Neural progenitor cell (in vitro differentiated cells): ENCODE results near the gene CD40. TPM values are rescaled to one million over a fixed set of nuclear protein-coding genes. Genes with fewer than 3 reads are reported as not detected.

Source experiments
- DNase-seq: peaks from one replicate; pipeline ENCODE4 v3.0.0-alpha.2; 2016; ENCODE audit warnings: low spot score
- H2AFZ ChIP-seq: fragments of 200-600 bp; sonication (generic); replicated peaks from 2 replicates; pipeline ENCODE4 v1.6.1; 2016; ENCODE audit warnings: antibody characterized with exemption
- H3F3A ChIP-seq: fragments of 200-600 bp; sonication (generic); 2 replicates; pipeline ENCODE4 v1.6.1; 2016; ENCODE audit warnings: antibody characterized with exemption, low read depth
- H3K27ac ChIP-seq: fragments of 200-600 bp; sonication (generic); 2 replicates; pipeline ENCODE4 v1.5.1; 2016; ENCODE audit warnings: mild to moderate bottlenecking
- H3K27me3 ChIP-seq: fragments of 200-600 bp; sonication (generic); 2 replicates; pipeline ENCODE4 v1.6.1; 2016; ENCODE audit warnings: mild to moderate bottlenecking, moderate library complexity
- H3K36me3 ChIP-seq: fragments of 200-600 bp; sonication (generic); 2 replicates; pipeline ENCODE4 v1.5.1; 2016
- H3K4me1 ChIP-seq: fragments of 200-600 bp; sonication (generic); 2 replicates; pipeline ENCODE4 v1.6.1; 2016; ENCODE audit warnings: mixed run types
- H3K4me2 ChIP-seq: fragments of 200-600 bp; sonication (generic); 2 replicates; pipeline ENCODE4 v1.6.1; 2016
- H3K4me3 ChIP-seq: fragments of 200-600 bp; sonication (generic); 2 replicates; pipeline ENCODE4 v1.5.1; 2016
- H3K79me2 ChIP-seq: fragments of 200-600 bp; sonication (generic); 2 replicates; pipeline ENCODE4 v1.6.1; 2016; ENCODE audit warnings: low read depth
- H3K9ac ChIP-seq: fragments of 200-600 bp; sonication (generic); 2 replicates; pipeline ENCODE4 v1.6.1; 2016
- H3K9me3 ChIP-seq: fragments of 200-600 bp; sonication (generic); 2 replicates; pipeline ENCODE4 v1.5.1; 2016; ENCODE audit warnings: low read depth
- H4K20me1 ChIP-seq: fragments of 200-600 bp; sonication (generic); 2 replicates; pipeline ENCODE4 v1.6.1; 2016; ENCODE audit warnings: low read depth
- H3K27ac Mint-ChIP-seq: 3 replicates; pipeline ENCODE4 v1.8.0; 2021; ENCODE audit warnings: mixed read lengths
- H3K27me3 Mint-ChIP-seq: 2 replicates; pipeline ENCODE4 v1.8.0; 2022; ENCODE audit warnings: low read depth, mild to moderate bottlenecking, inconsistent platforms, moderate library complexity, mixed read lengths; ENCODE audit not compliant: insufficient read depth
- H3K36me3 Mint-ChIP-seq: 3 replicates; pipeline ENCODE4 v1.8.0; 2021; ENCODE audit warnings: mixed read lengths
- H3K4me1 Mint-ChIP-seq: 3 replicates; pipeline ENCODE4 v1.8.0; 2021; ENCODE audit warnings: mixed read lengths
- H3K4me3 Mint-ChIP-seq: 3 replicates; pipeline ENCODE4 v1.8.0; 2021; ENCODE audit warnings: mild to moderate bottlenecking, moderate library complexity, mixed read lengths
- H3K9me3 Mint-ChIP-seq: 3 replicates; pipeline ENCODE4 v1.8.0; 2020; ENCODE audit warnings: mixed read lengths
- CTCF ChIP-seq: fragments of 200-600 bp; sonication (generic); IDR thresholded peaks from 2 replicates; pipeline ENCODE4 v1.5.1; 2017; ENCODE audit warnings: antibody characterized with exemption, mild to moderate bottlenecking
- EZH2 ChIP-seq: fragments of 200-600 bp; sonication (generic); IDR thresholded peaks from 2 replicates; pipeline ENCODE4 v1.6.1; 2017; ENCODE audit warnings: antibody characterized with exemption, mild to moderate bottlenecking, moderate library complexity
- EZH2phosphoT487 ChIP-seq: fragments of 200-600 bp; sonication (generic); IDR thresholded peaks from 2 replicates; pipeline ENCODE4 v1.6.1; 2017; ENCODE audit warnings: antibody characterized with exemption
- total RNA-seq: library from RNA; depleted of rRNA; stranded (reverse); fragments of >200 nt; gene quantifications from 2 replicates; pipeline ENCODE4 v1.2.3, GENCODE V29; 2015; ENCODE audit warnings: low replicate concordance

The CD40 gene
- total RNA-seq, 1 donor from 2014 or later: 11.0 TPM

GRCh38 chr20:46156065-46156464 lies 38.0 kb downstream of the CD40 start:
- DNase-seq: no peak
- H3F3A ChIP-seq: peaks cover 4% of the 10 kb centered on the region
- H3K4me2 ChIP-seq: no peak overlapping the region
- peaks cover 20% of the 10 kb centered on the region for H3K4me1 ChIP-seq
- H3K36me3 ChIP-seq: no peaks in the 10 kb centered on the region
- no peak overlapping the region for H3K27ac Mint-ChIP-seq
- no peaks in the 10 kb centered on the region for H3K36me3 Mint-ChIP-seq
- no peaks in the 10 kb centered on the region for H3K79me2 ChIP-seq
- H3K4me1 Mint-ChIP-seq: peaks cover 21% of the 10 kb centered on the region
- H3K4me3 ChIP-seq: no peak overlapping the region
- TF ChIP-seq EZH2: no peak
- H4K20me1 ChIP-seq: no peaks in the 10 kb centered on the region
- no peaks in the 10 kb centered on the region for H3K27me3 ChIP-seq
- H3K9ac ChIP-seq: no peak overlapping the region
- H3K9me3 ChIP-seq: no peaks in the 10 kb centered on the region
- peaks cover 14% of the 10 kb centered on the region for H3K27me3 Mint-ChIP-seq
- H3K4me3 Mint-ChIP-seq: no peak overlapping the region
- H3K27ac ChIP-seq: no peak overlapping the region
- no peaks in the 10 kb centered on the region for H3K9me3 Mint-ChIP-seq
- no peak overlapping the region for H2AFZ ChIP-seq

- Histone ChIP-seq H3K4me1 (peaks cover 17% of the 10 kb centered on the region), H3K4me2 (peak overlapping the region; percentile 34), H3K27ac (no peak overlapping the region), H3F3A (peaks cover 4% of the 10 kb centered on the region), H3K27me3 (no peaks in the 10 kb centered on the region), H3K9me3 (no peaks in the 10 kb centered on the region), H3K36me3 (no peaks in the 10 kb centered on the region), H3K79me2 (no peaks in the 10 kb centered on the region), H3K9ac (no peak overlapping the region), H2AFZ (no peak overlapping the region), H3K4me3 (no peak overlapping the region), H4K20me1 (no peaks in the 10 kb centered on the region)
- Mint-ChIP-seq H3K4me1 (peaks cover 21% of the 10 kb centered on the region), H3K9me3 (no peaks in the 10 kb centered on the region), H3K36me3 (no peaks in the 10 kb centered on the region), H3K4me3 (no peak overlapping the region), H3K27ac (no peak overlapping the region), H3K27me3 (peaks cover 14% of the 10 kb centered on the region)
- no peak for DNase-seq
- TF ChIP-seq EZH2phosphoT487 (no peak), EZH2 (no peak), CTCF (no peak)
Observed at GRCh38 chr20:46157076-46157592, 39.0 kb downstream of the CD40 start.

GRCh38 chr20:46157625-46158024 lies 39.5 kb downstream of the CD40 start:
- peaks cover 19% of the 10 kb centered on the region for H3K4me1 Mint-ChIP-seq
- Histone ChIP-seq H3K79me2 (no peaks in the 10 kb centered on the region), H3K27me3 (no peaks in the 10 kb centered on the region), H3K4me3 (no peak overlapping the region), H4K20me1 (no peaks in the 10 kb centered on the region), H3K4me2 (peak overlapping the region; percentile 34), H3K36me3 (no peaks in the 10 kb centered on the region), H3K27ac (no peak overlapping the region), H3K9ac (no peak overlapping the region), H2AFZ (no peak overlapping the region), H3K9me3 (no peaks in the 10 kb centered on the region), H3F3A (peaks cover 4% of the 10 kb centered on the region), H3K4me1 (peaks cover 17% of the 10 kb centered on the region)
- no peak overlapping the region for H3K27ac Mint-ChIP-seq
- TF ChIP-seq EZH2: no peak
- H3K4me3 Mint-ChIP-seq: no peak overlapping the region
- DNase-seq: no peak
- no peaks in the 10 kb centered on the region for H3K9me3 Mint-ChIP-seq
- H3K27me3 Mint-ChIP-seq: peaks cover 12% of the 10 kb centered on the region
- H3K36me3 Mint-ChIP-seq: no peaks in the 10 kb centered on the region

- Mint-ChIP-seq H3K4me1 (peaks cover 19% of the 10 kb centered on the region), H3K9me3 (no peaks in the 10 kb centered on the region), H3K4me3 (no peak overlapping the region), H3K27me3 (peaks cover 12% of the 10 kb centered on the region), H3K36me3 (no peaks in the 10 kb centered on the region), H3K27ac (peak overlapping the region; percentile 70)
- Histone ChIP-seq H3K4me2 (peak overlapping the region; percentile 36), H3K9ac (no peak overlapping the region), H3F3A (peaks cover 4% of the 10 kb centered on the region), H2AFZ (no peak overlapping the region), H3K27me3 (no peaks in the 10 kb centered on the region), H3K4me1 (peaks cover 17% of the 10 kb centered on the region), H4K20me1 (no peaks in the 10 kb centered on the region), H3K79me2 (no peaks in the 10 kb centered on the region), H3K27ac (no peak overlapping the region), H3K4me3 (no peak overlapping the region), H3K9me3 (no peaks in the 10 kb centered on the region), H3K36me3 (no peaks in the 10 kb centered on the region)
- TF ChIP-seq EZH2: no peak
- no peak for TF ChIP-seq CTCF
- no peak for TF ChIP-seq EZH2phosphoT487
- no peak for DNase-seq
Observed at GRCh38 chr20:46158476-46158987, 40.4 kb downstream of the CD40 start.
